HL-60 (cell line): ENCODE data around the gene SMC1B.

Experiments used
- DNase-seq, 2 experiments: peaks; one replicate each; pipeline ENCODE4 v3.0.0-alpha.2; 2010 to 2020; ENCODE audit warnings: low read depth in 1 of 2, low spot score in 1 of 2
- H3K27ac ChIP-seq: fragments of 250-450 bp; sonication (Bioruptor Pico); replicated peaks from 2 replicates; pipeline ENCODE4 v1.5.1; 2020; ENCODE audit warnings: mild to moderate bottlenecking, moderate library complexity
- H3K27me3 ChIP-seq: fragments of 250-450 bp; sonication (Bioruptor Pico); 2 replicates; pipeline ENCODE4 v1.5.1; 2021; ENCODE audit warnings: mild to moderate bottlenecking, moderate library complexity; ENCODE audit not compliant: insufficient read depth, poor library complexity, severe bottlenecking
- H3K4me3 ChIP-seq: replicated peaks from 2 replicates; pipeline ENCODE4 v1.5.1; 2011; ENCODE audit warnings: mild to moderate bottlenecking, control low read depth, low read length; ENCODE audit not compliant: insufficient read depth
- CTCF ChIP-seq: IDR thresholded peaks from one replicate; pipeline ENCODE4 v1.5.1; 2011; ENCODE audit warnings: low read length, control low read depth, inconsistent platforms; ENCODE audit not compliant: insufficient read depth
- GABPA ChIP-seq: IDR thresholded peaks from 2 replicates; pipeline ENCODE4 v1.6.1; 2012; ENCODE audit warnings: low read depth
- POLR2AphosphoS5 ChIP-seq: IDR thresholded peaks from 2 replicates; pipeline ENCODE4 v1.6.1; 2012; ENCODE audit warnings: low read depth
- REST ChIP-seq: IDR thresholded peaks from 2 replicates; pipeline ENCODE4 v1.6.1; 2012; ENCODE audit warnings: low read depth; ENCODE audit not compliant: insufficient replicate concordance
- SPI1 ChIP-seq: IDR thresholded peaks from 2 replicates; pipeline ENCODE4 v1.6.1; 2012; ENCODE audit warnings: low read depth, mild to moderate bottlenecking, borderline replicate concordance

SMC1B gene

GRCh38 chr22:45304971-45305370 is 108.4 kb downstream of the SMC1B start:
- no peak for DNase-seq
- H3K4me3 ChIP-seq = no peak overlapping the region
- no peak overlapping the region for H3K27ac ChIP-seq
- no peak for TF ChIP-seq SPI1
- TF ChIP-seq REST = no peak
- no peak for TF ChIP-seq POLR2AphosphoS5
- TF ChIP-seq GABPA = no peak
- no peak for TF ChIP-seq CTCF
- H3K27me3 ChIP-seq = no peaks in the 10 kb centered on the region

GRCh38 chr22:45303181-45303580 is 110.2 kb downstream of the SMC1B start:
- TF ChIP-seq GABPA = no peak
- Histone ChIP-seq H3K27ac (no peak overlapping the region), H3K4me3 (no peak overlapping the region), H3K27me3 (no peaks in the 10 kb centered on the region)
- no peak for DNase-seq

- no peak for DNase-seq
- TF ChIP-seq POLR2AphosphoS5 (no peak), GABPA (no peak), SPI1 (no peak), REST (no peak), CTCF (no peak)
- no peak overlapping the region for H3K4me3 ChIP-seq
- no peaks in the 10 kb centered on the region for H3K27me3 ChIP-seq
- H3K27ac ChIP-seq = no peak overlapping the region
Observed at GRCh38 chr22:45302751-45303150, 110.6 kb downstream of the SMC1B start.

GRCh38 chr22:45298934-45299505 is 114.4 kb downstream of the SMC1B start:
- no peak overlapping the region for H3K4me3 ChIP-seq
- TF ChIP-seq POLR2AphosphoS5 (no peak), REST (no peak), CTCF (no peak), SPI1 (no peak), GABPA (no peak)
- no peak overlapping the region for H3K27ac ChIP-seq
- DNase-seq = no peak
- H3K27me3 ChIP-seq = no peaks in the 10 kb centered on the region
